B cell (primary cell): ENCODE data around the gene AZI2. TPM values are rescaled to one million over a fixed set of nuclear protein-coding genes. Genes with fewer than 3 reads are reported as not detected.

Experiments used
- ATAC-seq: fragments of 200-7000 bp; cut with Tn5 transposase; one replicate; pipeline ENCODE4 v1.10.0; 2021; ENCODE audit warnings: low read depth, mild to moderate bottlenecking, moderate number of reproducible peaks, moderate library complexity
- CTCF ChIA-PET: fragments of 350-600 bp; sonication (Branson Sonifier 250); formaldehyde crosslinking; loops from one replicate; lab custom pipeline; 2021; ENCODE audit warnings: antibody characterized with exemption, inconsistent platforms; lab: Charles Lee
- POLR2A ChIA-PET: fragments of 350-600 bp; sonication (Branson Sonifier 250); formaldehyde crosslinking; loops from one replicate; lab custom pipeline; 2021; ENCODE audit warnings: antibody characterized with exemption; lab: Charles Lee
- DNase-seq: peaks from one replicate; pipeline ENCODE4 v3.0.0; 2013
- H2AFZ ChIP-seq: 2 replicates; pipeline ENCODE4 v1.6.1; 2012; ENCODE audit warnings: mild to moderate bottlenecking, low read depth, low read length; ENCODE audit not compliant: insufficient read depth, poor library complexity, severe bottlenecking
- H3K27ac ChIP-seq, 2 donors: 1 replicate in 1 of 2; 2 replicates in 1 of 2; pipeline ENCODE4 v1.5.1; 2012 to 2013; ENCODE audit warnings: low read length in 2 of 2, mild to moderate bottlenecking in 2 of 2, moderate library complexity in 1 of 2
- H3K27me3 ChIP-seq, 4 experiments: fragments of 200-600 bp in 1 of 4; sonication (generic) in 1 of 4; replicated peaks in 1 of 4; 1 replicate in 2 of 4; 2 replicates in 2 of 4; pipeline versions ENCODE4 v1.6.1 to v1.7.0; 2013 to 2016; ENCODE audit warnings: low read length in 3 of 4, mild to moderate bottlenecking in 2 of 4, mixed read lengths in 1 of 4, moderate library complexity in 1 of 4; ENCODE audit not compliant: insufficient read depth in 4 of 4, control insufficient read depth in 3 of 4; ENCODE audit errors: control extremely low read depth in 1 of 4
- H3K36me3 ChIP-seq, 2 experiments: replicated peaks in 1 of 2; 1 replicate in 1 of 2; 2 replicates in 1 of 2; pipeline versions ENCODE4 v1.6.1 to v1.7.1; 2013; ENCODE audit warnings: low read length in 1 of 2; ENCODE audit not compliant: insufficient read depth in 2 of 2, control insufficient read depth in 1 of 2; ENCODE audit errors: control extremely low read depth in 1 of 2, extremely low read depth in 1 of 2
- H3K4me1 ChIP-seq, 2 donors: fragments of 200-600 bp in 1 of 2; sonication (generic) in 1 of 2; 1 replicate in 1 of 2; 2 replicates in 1 of 2; pipeline versions ENCODE4 v1.5.1 to v1.6.1; 2013 to 2017; ENCODE audit warnings: low read length in 2 of 2; ENCODE audit not compliant: control insufficient read depth in 2 of 2, insufficient read depth in 2 of 2
- H3K4me2 ChIP-seq: replicated peaks from 2 replicates; pipeline ENCODE3; 2012; ENCODE audit warnings: mild to moderate bottlenecking, low read depth, low read length; ENCODE audit not compliant: poor library complexity, severe bottlenecking
- H3K4me3 ChIP-seq, 5 experiments: fragments of 200-600 bp in 1 of 5; sonication (generic) in 1 of 5; 1 replicate in 3 of 5; 2 replicates in 2 of 5; pipeline versions ENCODE4 v1.5.1 to v1.7.0; 2011 to 2016; ENCODE audit warnings: low read length in 4 of 5, mild to moderate bottlenecking in 4 of 5, low read depth in 2 of 5, control low read depth in 1 of 5, moderate library complexity in 1 of 5; ENCODE audit not compliant: insufficient read depth in 1 of 5; ENCODE audit errors: control extremely low read depth in 1 of 5, extremely low read depth in 1 of 5
- H3K79me2 ChIP-seq: fragments of 200-600 bp; sonication (generic); one replicate; pipeline ENCODE4 v1.6.0; 2016; ENCODE audit warnings: low read length; ENCODE audit not compliant: control insufficient read depth, insufficient read depth
- H3K9ac ChIP-seq: fragments of 200-600 bp; sonication (generic); 2 replicates; pipeline ENCODE4 v1.6.1; 2017; ENCODE audit warnings: mild to moderate bottlenecking, low read length, moderate library complexity
- H3K9me3 ChIP-seq, 3 donors: one replicate each; pipeline versions ENCODE4 v1.6.1 to v1.7.1; 2013; ENCODE audit warnings: low read length in 2 of 3; ENCODE audit not compliant: control insufficient read depth in 2 of 3, insufficient read depth in 1 of 3; ENCODE audit errors: control extremely low read depth in 1 of 3
- H4K20me1 ChIP-seq: 2 replicates; pipeline ENCODE4 v1.6.0; 2012; ENCODE audit warnings: mild to moderate bottlenecking, low read length; ENCODE audit not compliant: insufficient read depth, control insufficient read depth, poor library complexity, severe bottlenecking
- H3K27ac Mint-ChIP-seq: one replicate; pipeline ENCODE4 v1.8.0; 2021; ENCODE audit warnings: mixed read lengths
- H3K27me3 Mint-ChIP-seq: one replicate; pipeline ENCODE4 v1.8.0; 2021; ENCODE audit warnings: mixed read lengths
- H3K4me1 Mint-ChIP-seq: one replicate; pipeline ENCODE4 v1.8.0; 2021; ENCODE audit warnings: mixed read lengths
- H3K4me3 Mint-ChIP-seq: one replicate; pipeline ENCODE4 v1.8.0; 2021; ENCODE audit warnings: mixed read lengths
- H3K9me3 Mint-ChIP-seq: one replicate; pipeline ENCODE4 v1.8.0; 2022; ENCODE audit warnings: mixed read lengths; ENCODE audit not compliant: insufficient read depth
- CTCF ChIP-seq: fragments of 200-600 bp; IDR thresholded peaks from one replicate; pipeline ENCODE4 v1.8.0; 2022; ENCODE audit warnings: antibody characterized with exemption, mild to moderate bottlenecking
- EZH2 ChIP-seq: IDR thresholded peaks from 2 replicates; pipeline ENCODE4 v1.6.1; 2012; ENCODE audit warnings: borderline replicate concordance, low read depth, mild to moderate bottlenecking, moderate library complexity, low read length; ENCODE audit not compliant: insufficient read depth, poor library complexity, severe bottlenecking
- WGBS: methylation state at CpG from one replicate; pipeline ENCODE4 v1.1.5; 2013; ENCODE audit warnings: missing lambda C conversion rate; ENCODE audit not compliant: insufficient coverage; 5-methylcytosine and 5-hydroxymethylcytosine counted together
- intact Hi-C: fragments of 100-400 bp; cut with micrococcal nuclease; formaldehyde crosslinking; loops from one replicate; pipeline ENCODE4 v1.10.0; 2022
- polyA plus RNA-seq: library from polyadenylated mRNA; depleted of rRNA; stranded (reverse); fragments of >200 nt; gene quantifications from 2 replicates; pipeline ENCODE4 v1.2.3, GENCODE V29; 2012
- total RNA-seq, 2 donors: library from RNA; stranded (reverse); fragments of 120-200 nt in 1 of 2; gene quantifications; 1 replicate in 1 of 2; 2 replicates in 1 of 2; pipeline versions ENCODE4 v1.2.3 to v1.2.4, GENCODE V29; 2013 to 2022

Gene AZI2
- total and polyA plus RNA-seq, 2 donors (not counting 1 experiment from before 2014, with no cell fraction given) = 7.1 to 21.1 TPM

GRCh38 chr3:28316226-28316625 is 32.4 kb downstream of the AZI2 start:
- Histone ChIP-seq H3K27ac (no peak overlapping the region), H2AFZ (no peak overlapping the region), H3K4me1 (no peaks in the 10 kb centered on the region), H4K20me1 (no peaks in the 10 kb centered on the region), H3K36me3 (peaks cover 0 to 1% of the 10 kb centered on the region in 2 experiments), H3K4me2 (no peak overlapping the region), H3K79me2 (no peaks in the 10 kb centered on the region), H3K27me3 (no peaks in the 10 kb centered on the region), H3K9ac (no peak overlapping the region), H3K9me3 (no peaks in the 10 kb centered on the region), H3K4me3 (no peak overlapping the region)
- POLR2A ChIA-PET = no interaction called here
- H3K4me1 Mint-ChIP-seq = no peaks in the 10 kb centered on the region
- no peak for TF ChIP-seq CTCF
- TF ChIP-seq EZH2 = no peak
- intact Hi-C loops = no loop called here
- ATAC-seq = no peak
- no peaks in the 10 kb centered on the region for H3K9me3 Mint-ChIP-seq
- no peak overlapping the region for H3K27ac Mint-ChIP-seq
- no CpG with 5 or more reads among the region's 2 CpGs for WGBS
- no peaks in the 10 kb centered on the region for H3K27me3 Mint-ChIP-seq
- H3K4me3 Mint-ChIP-seq = no peak overlapping the region
- CTCF ChIA-PET = no interaction called here
- DNase-seq = no peak

GRCh38 chr3:28315711-28316110 is 32.9 kb downstream of the AZI2 start:
- TF ChIP-seq CTCF (no peak), EZH2 (no peak)
- Histone ChIP-seq H3K4me1 (no peaks in the 10 kb centered on the region), H3K27ac (no peak overlapping the region), H4K20me1 (no peaks in the 10 kb centered on the region), H3K36me3 (no peaks in the 10 kb centered on the region), H3K4me3 (no peak overlapping the region), H3K79me2 (no peaks in the 10 kb centered on the region), H3K27me3 (no peaks in the 10 kb centered on the region), H3K9ac (no peak overlapping the region), H3K4me2 (no peak overlapping the region), H3K9me3 (no peaks in the 10 kb centered on the region), H2AFZ (no peak overlapping the region)
- intact Hi-C loops = no loop called here
- Mint-ChIP-seq H3K27ac (no peak overlapping the region), H3K4me3 (no peak overlapping the region), H3K27me3 (no peaks in the 10 kb centered on the region), H3K9me3 (no peaks in the 10 kb centered on the region), H3K4me1 (no peaks in the 10 kb centered on the region)
- no peak for DNase-seq
- no peak for ATAC-seq
- WGBS = 100% methylated on average over 1 of the region's 1 CpG
- CTCF ChIA-PET = no interaction called here
- POLR2A ChIA-PET = no interaction called here
